ENCODE measurements around the gene DDIT3. TPM values are rescaled to one million over a fixed set of nuclear protein-coding genes. Genes with fewer than 3 reads are reported as not detected.

The DDIT3 gene
- polyA plus RNA-seq, 1 donor from 2014 or later: 24.0 TPM

DNA sequence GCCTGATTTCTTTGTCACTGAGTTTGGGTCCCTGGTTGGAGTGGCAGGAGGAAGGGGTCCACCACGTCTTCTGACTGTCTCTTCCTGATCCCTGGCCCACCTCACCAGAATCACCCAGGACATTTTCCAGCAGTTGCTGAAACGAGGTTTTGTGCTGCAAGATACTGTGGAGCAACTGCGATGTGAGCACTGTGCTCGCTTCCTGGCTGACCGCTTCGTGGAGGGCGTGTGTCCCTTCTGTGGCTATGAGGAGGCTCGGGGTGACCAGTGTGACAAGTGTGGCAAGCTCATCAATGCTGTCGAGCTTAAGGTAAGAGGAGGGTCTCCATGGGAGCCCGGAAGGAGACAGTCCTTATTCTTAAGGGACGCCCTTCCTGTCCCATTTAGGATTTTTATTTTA, 20.1 kb downstream of the DDIT3 start:
- Histone ChIP-seq H3K9ac (ENCODE audit: low read length) (no peak overlapping the region), H3F3A (ENCODE audit: insufficient read depth, low read length, poor library complexity, severe bottlenecking) (no peaks in the 10 kb centered on the region), H4K20me1 (ENCODE audit: insufficient read depth) (no peaks in the 10 kb centered on the region), H3K4me3 (ENCODE audit: low read length) (no peak overlapping the region), H3K9me3 (ENCODE audit: low read length) (no peaks in the 10 kb centered on the region), H3K79me2 (replicated peaks; ENCODE audit: insufficient read depth, low read length) (no peaks in the 10 kb centered on the region), H2AFZ (ENCODE audit: low read depth, low read length) (no peak overlapping the region), H3K27ac (ENCODE audit: low read length) (no peak overlapping the region), H3K9me2 (ENCODE audit: insufficient read depth, low read length) (no peaks in the 10 kb centered on the region), H3K36me3 (ENCODE audit: insufficient read depth, low read length) (peaks cover 15% of the 10 kb centered on the region), H3K27me3 (ENCODE audit: insufficient read depth, low read depth, low read length) (no peaks in the 10 kb centered on the region), H3K4me2 (ENCODE audit: low read length) (no peak overlapping the region)
- TF ChIP-seq RAD21 (conservative IDR thresholded peaks at IDR 0.05): no peak
- no peak for TF ChIP-seq REST (IDR thresholded peaks at IDR 0.05; ENCODE audit: borderline replicate concordance)
- TF ChIP-seq CTCF (IDR thresholded peaks at IDR 0.05; ENCODE audit: poor library complexity, severe bottlenecking): no peak
- TF ChIP-seq SMC3 (conservative IDR thresholded peaks at IDR 0.05; ENCODE audit: poor library complexity): no peak
- TF ChIP-seq EP300 (conservative IDR thresholded peaks at IDR 0.05; ENCODE audit: poor library complexity, severe bottlenecking): no peak
- no peak for TF ChIP-seq MXI1 (conservative IDR thresholded peaks at IDR 0.05; ENCODE audit: poor library complexity, severe bottlenecking)
- TF ChIP-seq TAF1 (IDR thresholded peaks at IDR 0.05; ENCODE audit: low read depth): no peak
- TF ChIP-seq POLR2AphosphoS5 (IDR thresholded peaks at IDR 0.05): no peak
- TF ChIP-seq EZH2 (IDR thresholded peaks at IDR 0.05; ENCODE audit: borderline replicate concordance, insufficient read depth, low read length, poor library complexity, severe bottlenecking): no peak

GRCh38 chr12:57498571-57498970, 21.7 kb downstream of the DDIT3 start:
- TF ChIP-seq MXI1 (conservative IDR thresholded peaks at IDR 0.05; ENCODE audit: poor library complexity, severe bottlenecking) (no peak), EP300 (conservative IDR thresholded peaks at IDR 0.05; ENCODE audit: poor library complexity, severe bottlenecking) (no peak), POLR2AphosphoS5 (IDR thresholded peaks at IDR 0.05) (no peak), CTCF (IDR thresholded peaks at IDR 0.05; ENCODE audit: poor library complexity, severe bottlenecking) (no peak)
- H3K36me3 ChIP-seq (ENCODE audit: insufficient read depth, low read length): peaks cover 9% of the 10 kb centered on the region

More at GRCh38 chr12:57498571-57498970, 21.7 kb downstream of the DDIT3 start:
- Histone ChIP-seq H3K27me3 (ENCODE audit: insufficient read depth, low read depth, low read length) (no peaks in the 10 kb centered on the region), H4K20me1 (ENCODE audit: insufficient read depth) (no peaks in the 10 kb centered on the region), H3F3A (ENCODE audit: insufficient read depth, low read length, poor library complexity, severe bottlenecking) (no peaks in the 10 kb centered on the region), H3K4me3 (ENCODE audit: low read length) (no peak overlapping the region), H3K9ac (ENCODE audit: low read length) (no peak overlapping the region), H3K4me2 (ENCODE audit: low read length) (no peak overlapping the region), H2AFZ (ENCODE audit: low read depth, low read length) (no peak overlapping the region), H3K9me2 (ENCODE audit: insufficient read depth, low read length) (no peaks in the 10 kb centered on the region), H3K9me3 (ENCODE audit: low read length) (no peaks in the 10 kb centered on the region), H3K27ac (ENCODE audit: low read length) (no peak overlapping the region), H3K79me2 (replicated peaks; ENCODE audit: insufficient read depth, low read length) (no peaks in the 10 kb centered on the region)
